HG03575 (cell line): ENCODE results near the gene KIF3C.

Source experiments
- ATAC-seq: cut with Tn5 transposase; IDR thresholded peaks from one replicate; pipeline ENCODE4 v1.9.1; 2021; ENCODE audit not compliant: unreplicated experiment, insufficient number of reproducible peaks, low FRiP score; ENCODE audit errors: extremely low read depth

The KIF3C gene

DNA sequence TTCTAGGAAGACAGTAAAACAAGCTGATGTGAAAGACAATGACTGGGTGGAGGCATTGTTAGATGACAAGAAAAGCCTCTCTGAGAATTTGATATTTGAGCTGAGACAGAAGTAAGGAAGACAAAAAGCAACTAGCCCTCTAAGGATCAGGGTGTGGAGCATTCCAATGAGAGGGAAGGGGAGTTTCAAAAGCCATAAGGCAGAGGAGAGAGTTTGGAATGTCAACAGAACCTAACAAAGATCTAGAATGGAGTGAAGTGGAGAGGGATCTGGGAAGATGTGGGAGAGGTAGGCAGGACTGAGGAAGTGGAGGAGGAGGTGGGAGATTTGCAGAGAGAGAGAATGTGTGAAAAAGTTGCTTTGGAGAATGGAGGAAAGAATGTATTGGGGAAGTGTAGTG is 86.7 kb downstream of the KIF3C start:
- no peak for ATAC-seq

DNA sequence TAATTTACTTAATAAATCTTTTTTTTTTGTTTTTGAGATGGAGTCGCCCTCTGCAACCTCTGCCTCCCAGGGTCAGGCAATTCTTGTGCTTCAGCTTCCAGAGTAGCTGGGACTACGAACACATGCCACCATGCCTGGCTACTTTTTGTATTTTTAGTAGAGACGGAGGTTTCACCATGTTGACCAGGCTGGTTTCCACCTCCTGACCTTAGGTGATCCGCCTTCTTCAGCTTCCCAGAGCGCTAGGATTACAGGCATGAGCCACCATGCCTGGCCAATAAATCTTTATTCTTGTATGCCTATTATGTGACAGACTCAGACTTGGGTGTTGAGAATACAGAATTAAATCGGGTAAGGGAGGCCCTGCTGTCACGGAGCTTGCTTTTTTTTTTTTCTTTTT is 87.3 kb downstream of the KIF3C start:
- no peak for ATAC-seq

GRCh38 chr2:25894135-25894830 is 88.0 kb downstream of the KIF3C start:
- no peak for ATAC-seq

DNA sequence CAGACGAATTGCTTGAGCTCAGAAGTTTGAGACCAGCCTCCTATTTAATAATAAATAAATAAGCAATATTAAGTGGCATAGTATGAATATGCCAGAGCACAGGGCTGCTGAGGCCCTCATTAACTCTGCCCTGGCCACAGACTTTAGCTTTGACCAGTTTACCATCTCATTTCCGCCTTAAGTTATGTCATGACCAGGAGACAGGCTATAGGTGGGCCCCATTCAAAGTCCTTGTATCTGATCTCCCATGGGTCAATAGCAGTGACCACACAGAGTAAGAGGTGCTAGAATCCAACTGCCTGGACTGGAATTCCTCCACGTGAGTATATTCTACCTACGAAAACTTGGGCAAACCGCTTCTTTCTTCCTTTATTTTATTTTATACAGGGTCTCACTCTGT is 90.6 kb downstream of the KIF3C start:
- ATAC-seq = no peak

DNA sequence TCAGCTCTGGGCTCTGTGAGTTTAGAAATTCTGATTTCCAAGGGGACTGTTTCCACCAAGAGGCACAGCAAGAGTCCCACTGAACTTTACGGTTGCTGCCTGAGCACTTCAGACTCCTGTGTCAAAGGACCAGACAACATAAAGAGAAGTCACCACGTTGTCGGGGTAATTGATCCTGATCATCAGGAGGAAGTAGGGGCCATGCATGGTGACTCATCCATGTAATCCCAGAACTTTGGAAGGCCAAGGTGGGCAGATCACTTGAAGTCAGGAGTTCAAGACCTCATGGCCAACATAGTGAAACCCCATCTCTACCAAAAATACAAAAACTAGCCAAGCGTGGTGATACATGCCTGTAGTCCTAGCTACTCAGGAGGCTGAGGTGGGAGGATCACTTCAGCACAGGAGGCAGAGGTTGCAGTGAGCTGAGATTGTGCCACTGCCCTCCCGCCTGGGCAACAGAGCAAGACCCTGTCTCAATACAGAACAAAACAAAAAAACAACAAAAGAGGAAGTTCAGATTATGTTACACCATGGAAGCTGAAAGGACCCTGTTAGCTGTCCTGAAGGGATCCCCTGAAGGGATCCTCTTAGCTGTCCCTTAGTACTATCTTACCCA is 94.6 kb downstream of the KIF3C start:
- no peak for ATAC-seq

GRCh38 chr2:25885933-25886332 is 96.4 kb downstream of the KIF3C start:
- no peak for ATAC-seq

- ATAC-seq = no peak
These were observed 100.5 kb downstream of the KIF3C start for GRCh38 chr2:25881764-25882163.

GRCh38 chr2:25879133-25879730 is 103.1 kb downstream of the KIF3C start:
- no peak for ATAC-seq

GRCh38 chr2:25878361-25879132 is 103.8 kb downstream of the KIF3C start, which contains the start of gene ASXL2:
Gene ASXL2 (minus strand): TSS chr2:25878487. CDS start chr2:25878222, 265 bp downstream.
- ATAC-seq = peak; percentile 49

GRCh38 chr2:25877431-25878360 is 104.6 kb downstream of the KIF3C start:
- peak; percentile 26 for ATAC-seq
